HEK293T (cell line): ENCODE data around the gene ELMOD1.

Experiments
- ARNT ChIP-seq: fragments of 450-650 bp; IDR thresholded peaks from 2 replicates; pipeline ENCODE4 v1.6.1; 2017; ENCODE audit warnings: mild to moderate bottlenecking
- BHLHE40 ChIP-seq: fragments of 450-650 bp; IDR thresholded peaks from 2 replicates; pipeline ENCODE4 v1.6.1; 2016; ENCODE audit warnings: mild to moderate bottlenecking, moderate library complexity, borderline replicate concordance
- CTBP1 ChIP-seq: fragments of 450-650 bp; IDR thresholded peaks from 2 replicates; pipeline ENCODE4 v1.6.1; 2016; ENCODE audit warnings: borderline replicate concordance
- FOXA1 ChIP-seq: fragments of 450-650 bp; IDR thresholded peaks from 2 replicates; pipeline ENCODE4 v1.6.1; 2016; ENCODE audit warnings: mild to moderate bottlenecking
- FOXK2 ChIP-seq: fragments of 450-650 bp; IDR thresholded peaks from 2 replicates; pipeline ENCODE4 v1.6.1; 2016; ENCODE audit warnings: mild to moderate bottlenecking
- FOXM1 ChIP-seq: fragments of 450-650 bp; IDR thresholded peaks from 2 replicates; pipeline ENCODE4 v1.6.1; 2017; ENCODE audit warnings: mild to moderate bottlenecking, borderline replicate concordance
- NFRKB ChIP-seq: fragments of 450-650 bp; IDR thresholded peaks from 2 replicates; pipeline ENCODE4 v1.6.1; 2016; ENCODE audit warnings: mild to moderate bottlenecking, moderate library complexity
- SP1 ChIP-seq: fragments of 450-650 bp; IDR thresholded peaks from 2 replicates; pipeline ENCODE4 v1.6.1; 2017
- TARDBP ChIP-seq: fragments of 450-650 bp; IDR thresholded peaks from 2 replicates; pipeline ENCODE4 v1.6.1; 2016

DNA sequence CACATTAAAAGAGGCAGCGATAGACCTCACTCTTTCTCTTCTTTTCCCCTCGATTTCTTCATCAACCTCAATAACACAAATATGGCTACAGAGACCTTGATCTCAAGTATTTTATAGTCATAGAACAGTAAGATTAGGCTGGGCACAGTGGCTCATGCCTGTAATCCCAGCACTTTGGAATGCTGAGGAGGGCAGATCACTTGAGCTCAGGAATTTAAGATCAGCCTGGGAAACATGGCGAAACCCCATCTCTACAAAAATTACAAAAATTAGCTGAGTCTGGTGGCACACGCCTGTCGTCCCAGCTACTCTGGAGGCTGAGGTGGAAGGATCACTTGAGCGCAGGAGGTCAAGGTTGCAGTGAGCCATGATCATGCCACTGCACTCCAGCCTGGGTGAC, 106.3 kb downstream of the ELMOD1 start:
- TF ChIP-seq BHLHE40 (no peak), FOXA1 (no peak), FOXK2 (no peak), SP1 (no peak), TARDBP (no peak), ARNT (no peak), FOXM1 (no peak), CTBP1 (no peak), NFRKB (no peak)
